HG02870 (cell line): ENCODE data around the gene GPD1L.
"Not testable (repeated sequence)": the region's sequence is repeated elsewhere in the genome, so short reads cannot be mapped to it uniquely, and the experiment has no call there.

Source experiments
- ATAC-seq: cut with Tn5 transposase; IDR thresholded peaks from one replicate; pipeline ENCODE4 v1.9.1; 2021; ENCODE audit warnings: mild to moderate bottlenecking, moderate library complexity; ENCODE audit not compliant: unreplicated experiment

The GPD1L gene

GRCh38 chr3:32177702-32178198 lies 71.3 kb downstream of the GPD1L start:
- peak; percentile 69 for ATAC-seq

GRCh38 chr3:32180141-32180784 lies 73.8 kb downstream of the GPD1L start:
- ATAC-seq, result no peak

GRCh38 chr3:32181365-32181764 lies 74.9 kb downstream of the GPD1L start:
- ATAC-seq, result no peak

GRCh38 chr3:32181796-32182195 lies 75.4 kb downstream of the GPD1L start:
- ATAC-seq, result no peak

- no peak for ATAC-seq
These were observed 77.8 kb downstream of the GPD1L start for GRCh38 chr3:32184187-32184730.

GRCh38 chr3:32186097-32186496 lies 79.7 kb downstream of the GPD1L start:
- no peak for ATAC-seq

GRCh38 chr3:32186876-32187275 lies 80.5 kb downstream of the GPD1L start:
- no peak for ATAC-seq

GRCh38 chr3:32189693-32190092 lies 83.3 kb downstream of the GPD1L start:
- ATAC-seq, result no peak

- not testable (repeated sequence) for ATAC-seq
These were observed 84.1 kb downstream of the GPD1L start for GRCh38 chr3:32190556-32190955.

GRCh38 chr3:32193101-32193500 lies 86.7 kb downstream of the GPD1L start:
- no peak for ATAC-seq

- ATAC-seq, result no peak
These were observed 88.2 kb downstream of the GPD1L start for GRCh38 chr3:32194653-32195052.

- no peak for ATAC-seq
These were observed 89.6 kb downstream of the GPD1L start for GRCh38 chr3:32195995-32196540.

- ATAC-seq, result no peak
These were observed 91.6 kb downstream of the GPD1L start for GRCh38 chr3:32197991-32198390.

GRCh38 chr3:32198714-32199113 lies 92.3 kb downstream of the GPD1L start:
- ATAC-seq, result no peak

GRCh38 chr3:32200490-32200889 lies 94.1 kb downstream of the GPD1L start:
- ATAC-seq, result no peak

GRCh38 chr3:32200992-32201758 lies 94.8 kb downstream of the GPD1L start:
- no peak for ATAC-seq

GRCh38 chr3:32202496-32202895 lies 96.1 kb downstream of the GPD1L start:
- no peak for ATAC-seq

- no peak for ATAC-seq
These were observed 97.4 kb downstream of the GPD1L start for GRCh38 chr3:32203854-32204253.

GRCh38 chr3:32208447-32208846 lies 102.0 kb downstream of the GPD1L start:
- ATAC-seq, result no peak

- no peak for ATAC-seq
These were observed 108.8 kb downstream of the GPD1L start for GRCh38 chr3:32215185-32215584.

GRCh38 chr3:32216172-32216783 lies 109.9 kb downstream of the GPD1L start:
- ATAC-seq, result no peak
